Ovary (tissue), 3 donors: ENCODE data around the gene AP5S1.

Source experiments
- EP300 ChIP-seq: sonication (generic); formaldehyde crosslinking; IDR thresholded peaks from one replicate; pipeline ENCODE4 v1.6.1; 2017; ENCODE audit warnings: antibody characterized with exemption
- POLR2A ChIP-seq: fragments of 450-650 bp; IDR thresholded peaks from one replicate; pipeline ENCODE4 v1.6.1; 2017; ENCODE audit warnings: antibody characterized with exemption, mild to moderate bottlenecking, moderate library complexity
- TF ChIP-seq, protein P1 (sequence below), 3 donors: fragments of 450-650 bp in 2 of 3; fragments of 200-600 bp in 1 of 3; IDR thresholded peaks; one replicate each; pipeline versions ENCODE4 v1.5.1 to v1.8.0; 2016 to 2022; ENCODE audit warnings: antibody characterized with exemption in 3 of 3, mild to moderate bottlenecking in 1 of 3
- donor health status: DM: no; HTN: no; CAD: no.

DNA sequence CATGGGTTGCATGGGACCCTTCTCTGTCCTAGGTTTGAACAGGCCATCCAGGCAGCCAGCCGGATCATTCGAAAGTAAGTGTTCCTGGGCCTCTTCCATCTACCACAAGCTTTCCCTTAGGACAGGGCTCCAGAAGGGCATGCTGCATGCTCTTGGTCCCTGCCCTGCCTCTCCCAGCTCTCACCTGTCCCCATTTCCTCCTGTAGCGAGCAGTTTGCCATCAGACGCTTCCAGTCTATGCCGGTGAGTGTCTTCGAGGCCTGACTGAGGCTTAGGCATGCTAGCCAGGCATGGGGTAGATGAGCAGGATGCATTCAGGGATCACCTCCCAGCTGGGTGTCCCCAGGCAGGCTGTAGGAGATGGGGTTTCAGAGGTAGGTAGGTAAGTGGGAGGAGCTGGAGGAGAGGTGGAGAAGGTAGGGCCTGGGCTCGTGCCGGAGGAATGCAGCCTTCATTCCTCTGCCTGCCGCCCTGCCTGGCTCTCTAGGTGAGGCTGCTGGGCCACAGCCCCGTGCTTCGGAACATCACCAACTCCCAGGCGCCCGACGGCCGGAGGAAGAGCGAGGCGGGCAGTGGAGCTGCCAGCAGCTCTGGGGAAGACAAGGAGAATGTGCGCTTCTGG lies 20.0 kb upstream of the AP5S1 start:
- TF ChIP-seq, protein P1, sequence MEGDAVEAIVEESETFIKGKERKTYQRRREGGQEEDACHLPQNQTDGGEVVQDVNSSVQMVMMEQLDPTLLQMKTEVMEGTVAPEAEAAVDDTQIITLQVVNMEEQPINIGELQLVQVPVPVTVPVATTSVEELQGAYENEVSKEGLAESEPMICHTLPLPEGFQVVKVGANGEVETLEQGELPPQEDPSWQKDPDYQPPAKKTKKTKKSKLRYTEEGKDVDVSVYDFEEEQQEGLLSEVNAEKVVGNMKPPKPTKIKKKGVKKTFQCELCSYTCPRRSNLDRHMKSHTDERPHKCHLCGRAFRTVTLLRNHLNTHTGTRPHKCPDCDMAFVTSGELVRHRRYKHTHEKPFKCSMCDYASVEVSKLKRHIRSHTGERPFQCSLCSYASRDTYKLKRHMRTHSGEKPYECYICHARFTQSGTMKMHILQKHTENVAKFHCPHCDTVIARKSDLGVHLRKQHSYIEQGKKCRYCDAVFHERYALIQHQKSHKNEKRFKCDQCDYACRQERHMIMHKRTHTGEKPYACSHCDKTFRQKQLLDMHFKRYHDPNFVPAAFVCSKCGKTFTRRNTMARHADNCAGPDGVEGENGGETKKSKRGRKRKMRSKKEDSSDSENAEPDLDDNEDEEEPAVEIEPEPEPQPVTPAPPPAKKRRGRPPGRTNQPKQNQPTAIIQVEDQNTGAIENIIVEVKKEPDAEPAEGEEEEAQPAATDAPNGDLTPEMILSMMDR (IDR thresholded peaks at IDR 0.05) = no peak
- TF ChIP-seq POLR2A (no peak), EP300 (no peak)
